T-cell (primary cell): Measurements from ENCODE around the gene LRRC71. TPM values are rescaled to one million over a fixed set of nuclear protein-coding genes. Genes with fewer than 3 reads are reported as not detected.

Source experiments
- ATAC-seq, 4 experiments: fragments of 200-7000 bp in 3 of 4; fragments of 150-1000 bp in 1 of 4; cut with Tn5 transposase; replicated peaks in 1 of 4; 1 replicate in 3 of 4; 2 replicates in 1 of 4; pipeline ENCODE4 v1.10.0; 2021; ENCODE audit warnings: moderate library complexity in 3 of 4, mild to moderate bottlenecking in 2 of 4, moderate number of reproducible peaks in 1 of 4
- CTCF ChIA-PET, 2 donors: fragments of 300-600 bp; sonication (Branson Sonifier 250); formaldehyde crosslinking; loops; one replicate each; lab custom pipeline; 2022; ENCODE audit warnings: antibody characterized with exemption in 2 of 2; lab: Charles Lee
- POLR2A ChIA-PET, 2 donors: fragments of 300-600 bp; sonication (Branson Sonifier 250); formaldehyde crosslinking; loops; one replicate each; lab custom pipeline; 2022; ENCODE audit warnings: antibody characterized with exemption in 2 of 2; lab: Charles Lee
- DNase-seq, 35 experiments: peaks; one replicate each; pipeline versions ENCODE4 v3.0.0 to v3.0.0-alpha.2; 2013 to 2023
- H3K27ac ChIP-seq: one replicate; pipeline ENCODE4 v1.5.1; 2013; ENCODE audit warnings: low read length
- H3K27me3 ChIP-seq, 2 experiments: replicated peaks in 1 of 2; 1 replicate in 1 of 2; 2 replicates in 1 of 2; pipeline versions ENCODE4 v1.6.1 to v1.7.0; 2013; ENCODE audit warnings: low read length in 1 of 2, mixed read lengths in 1 of 2; ENCODE audit not compliant: control insufficient read depth in 2 of 2, insufficient read depth in 2 of 2; ENCODE audit errors: extremely low read depth in 1 of 2
- H3K36me3 ChIP-seq, 2 donors: 1 replicate in 1 of 2; 2 replicates in 1 of 2; pipeline versions ENCODE4 v1.6.1 to v1.7.0; 2013; ENCODE audit warnings: low read length in 1 of 2; ENCODE audit not compliant: control insufficient read depth in 2 of 2, insufficient read depth in 1 of 2; ENCODE audit errors: extremely low read depth in 1 of 2
- H3K4me1 ChIP-seq, 2 experiments: 1 replicate in 1 of 2; 2 replicates in 1 of 2; pipeline versions ENCODE4 v1.6.1 to v1.7.0; 2013; ENCODE audit warnings: low read length in 2 of 2, mixed read lengths in 1 of 2; ENCODE audit not compliant: insufficient read depth in 2 of 2, control insufficient read depth in 1 of 2; ENCODE audit errors: extremely low read depth in 1 of 2
- H3K4me3 ChIP-seq, 2 donors: 1 replicate in 1 of 2; 2 replicates in 1 of 2; pipeline versions ENCODE4 v1.5.1 to v1.7.0; 2013; ENCODE audit warnings: mild to moderate bottlenecking in 2 of 2, low read length in 1 of 2, moderate library complexity in 1 of 2; ENCODE audit not compliant: control insufficient read depth in 1 of 2; ENCODE audit errors: extremely low read depth in 1 of 2
- H3K9me3 ChIP-seq: 2 replicates; pipeline ENCODE4 v1.7.0; 2013
- H3K27ac Mint-ChIP-seq, 2 donors: one replicate each; pipeline ENCODE4 v1.8.0; 2020 to 2021; ENCODE audit warnings: mild to moderate bottlenecking in 2 of 2, mixed read lengths in 2 of 2
- H3K27me3 Mint-ChIP-seq, 2 donors: one replicate each; pipeline ENCODE4 v1.8.0; 2021 to 2022; ENCODE audit warnings: mixed read lengths in 2 of 2
- H3K36me3 Mint-ChIP-seq: one replicate; pipeline ENCODE4 v1.8.0; 2021; ENCODE audit warnings: mixed read lengths
- H3K4me1 Mint-ChIP-seq, 3 donors: one replicate each; pipeline ENCODE4 v1.8.0; 2020 to 2022; ENCODE audit warnings: mixed read lengths in 3 of 3, mild to moderate bottlenecking in 1 of 3
- H3K4me3 Mint-ChIP-seq, 3 donors: one replicate each; pipeline ENCODE4 v1.8.0; 2020 to 2022; ENCODE audit warnings: mild to moderate bottlenecking in 3 of 3, mixed read lengths in 3 of 3, moderate library complexity in 3 of 3
- H3K9me3 Mint-ChIP-seq, 3 donors: one replicate each; pipeline ENCODE4 v1.8.0; 2020 to 2022; ENCODE audit warnings: mixed read lengths in 3 of 3
- WGBS: methylation state at CpG from one replicate; pipeline ENCODE4 v1.1.5; 2013; ENCODE audit warnings: missing lambda C conversion rate; ENCODE audit not compliant: insufficient coverage; 5-methylcytosine and 5-hydroxymethylcytosine counted together
- total RNA-seq, 35 experiments: library from RNA in 6 of 35; stranded (reverse) in 6 of 35; fragments of 120-200 nt in 1 of 35; gene quantifications; one replicate each; pipeline versions ENCODE4 v1.2.1 to v1.2.4 and lab custom pipeline; 2013 to 2026

The LRRC71 gene
- total RNA-seq, 5 donors from 2014 or later (not counting 1 experiment from before 2014, with no cell fraction given): not detected

DNA sequence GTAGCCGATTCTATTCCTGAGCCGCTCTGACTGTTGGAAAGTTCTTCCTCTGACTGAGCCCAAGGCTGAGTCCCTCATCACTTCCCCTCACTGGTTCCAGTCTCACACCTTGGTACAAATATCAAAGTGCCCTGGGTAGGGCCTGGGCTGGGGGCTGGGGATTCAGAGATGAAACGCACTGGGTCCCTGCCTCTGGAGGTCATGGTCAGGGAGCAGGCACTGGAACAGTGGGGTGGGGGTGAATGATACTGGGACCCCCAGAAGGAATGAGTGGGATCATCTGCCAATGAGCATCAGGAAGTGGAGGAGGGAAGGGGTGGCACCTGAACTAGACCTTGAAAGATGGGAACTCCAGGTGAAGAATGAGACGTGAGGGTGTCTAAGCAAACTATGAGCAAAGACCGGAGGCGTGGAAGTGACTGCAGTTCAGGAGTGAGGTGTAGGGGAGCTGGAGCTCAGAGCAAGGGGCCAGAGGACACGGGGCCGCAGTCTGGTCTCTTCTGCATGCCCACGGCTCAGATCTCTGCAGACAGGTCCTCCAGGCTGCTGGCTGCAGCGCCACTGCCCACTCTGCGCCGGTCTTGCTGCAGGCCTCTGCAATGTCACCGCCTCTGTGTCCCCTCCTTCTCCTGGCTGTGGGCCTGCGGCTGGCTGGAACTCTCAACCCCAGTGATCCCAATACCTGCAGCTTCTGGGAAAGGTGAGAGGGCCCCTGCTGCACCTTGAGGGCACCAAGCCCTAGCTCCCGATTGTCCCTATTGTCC, 16.9 kb upstream of the LRRC71 start:
- Histone ChIP-seq H3K27ac (no peak overlapping the region), H3K27me3 (peaks cover 0 to 61% of the 10 kb centered on the region in 2 experiments), H3K4me1 (no peaks in the 10 kb centered on the region), H3K9me3 (no peaks in the 10 kb centered on the region), H3K36me3 (no peaks in the 10 kb centered on the region), H3K4me3 (no peak overlapping the region)
- ChIA-PET POLR2A (no interaction called here), CTCF (interaction anchor here in 1 of 2 donors (0.6 kb wide), 1 partner anchor 57 kb away, joined by 3 read pairs; no protein-coding TSS in a partner anchor)
- no peaks in the 10 kb centered on the region for H3K36me3 Mint-ChIP-seq
- peaks cover 1 to 3% (median 2%) of the 10 kb centered on the region in 3 donors for H3K4me1 Mint-ChIP-seq
- WGBS: 83% methylated on average over 11 of the region's 15 CpGs
- no peak overlapping the region for H3K27ac Mint-ChIP-seq
- no peak overlapping the region for H3K4me3 Mint-ChIP-seq
- H3K9me3 Mint-ChIP-seq: no peaks in the 10 kb centered on the region
- no peak for DNase-seq
- no peak for ATAC-seq
- H3K27me3 Mint-ChIP-seq: peaks cover 11 to 29% of the 10 kb centered on the region in 2 donors

DNA sequence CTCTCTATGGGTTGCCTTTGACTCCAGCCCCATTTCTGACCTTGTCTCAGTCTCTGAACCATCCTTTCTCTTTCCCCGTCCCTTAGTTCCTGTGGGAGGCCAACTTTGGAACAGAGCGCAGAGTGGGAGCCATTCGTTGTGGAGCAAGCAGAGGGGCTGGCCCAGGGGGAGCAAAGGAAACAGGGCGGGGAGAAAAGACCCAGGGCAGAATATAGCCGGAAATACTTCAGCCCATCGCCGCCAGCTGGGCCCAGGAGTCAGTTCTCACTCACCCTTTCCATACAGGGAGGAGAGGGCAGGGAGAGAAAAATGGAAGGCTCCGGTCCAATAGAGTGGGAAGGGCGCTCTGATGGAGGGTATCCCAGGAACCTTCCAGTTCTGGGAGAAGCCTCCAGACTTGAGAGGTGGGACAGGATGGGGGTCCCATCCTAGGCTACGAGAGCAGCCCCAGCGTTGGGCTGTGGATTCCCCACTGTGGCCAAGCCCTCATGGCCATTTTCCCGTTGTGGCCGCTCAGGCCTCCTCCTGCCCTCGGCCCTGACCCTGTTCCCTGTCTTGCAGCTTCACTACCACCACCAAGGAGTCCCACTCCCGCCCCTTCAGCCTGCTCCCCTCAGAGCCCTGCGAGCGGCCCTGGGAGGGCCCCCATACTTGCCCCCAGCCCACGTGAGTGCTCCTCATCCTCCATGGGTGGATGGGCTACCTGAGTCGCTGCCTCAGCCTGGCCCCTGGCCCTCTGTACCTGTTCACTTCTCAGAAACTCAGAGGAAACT, 16.1 kb upstream of the LRRC71 start:
- Histone ChIP-seq H3K9me3 (no peaks in the 10 kb centered on the region), H3K27ac (no peak overlapping the region), H3K4me3 (no peak overlapping the region), H3K27me3 (peaks cover 0 to 55% of the 10 kb centered on the region in 2 experiments), H3K4me1 (no peaks in the 10 kb centered on the region), H3K36me3 (no peaks in the 10 kb centered on the region)
- POLR2A ChIA-PET: no interaction called here
- WGBS: 81% methylated on average over 7 of the region's 19 CpGs
- Mint-ChIP-seq H3K27me3 (peaks cover 4 to 23% of the 10 kb centered on the region in 2 donors), H3K4me1 (no peaks in the 10 kb centered on the region), H3K36me3 (no peaks in the 10 kb centered on the region), H3K9me3 (no peaks in the 10 kb centered on the region), H3K4me3 (no peak overlapping the region), H3K27ac (no peak overlapping the region)
- ATAC-seq (no peak), DNase-seq (no peak)
- CTCF ChIA-PET: no interaction called here

- H3K36me3 Mint-ChIP-seq: no peaks in the 10 kb centered on the region
- DNase-seq (no peak), ATAC-seq (no peak)
- H3K4me1 ChIP-seq: peaks cover 0 to under 1% of the 10 kb centered on the region in 2 experiments
- no peaks in the 10 kb centered on the region for H3K9me3 Mint-ChIP-seq
- H3K27me3 ChIP-seq: peaks cover 0 to 55% of the 10 kb centered on the region in 2 experiments
- 81% methylated on average over 13 of the region's 16 CpGs for WGBS
- H3K4me3 ChIP-seq: no peak overlapping the region
- H3K9me3 ChIP-seq: no peaks in the 10 kb centered on the region
- ChIA-PET POLR2A (no interaction called here), CTCF (no interaction called here)
- H3K27ac Mint-ChIP-seq: no peak overlapping the region
- H3K4me1 Mint-ChIP-seq: no peaks in the 10 kb centered on the region
- peaks cover 4 to 19% of the 10 kb centered on the region in 2 donors for H3K27me3 Mint-ChIP-seq
- no peak overlapping the region for H3K27ac ChIP-seq
- H3K4me3 Mint-ChIP-seq: no peak overlapping the region
- no peaks in the 10 kb centered on the region for H3K36me3 ChIP-seq
These were observed 15.3 kb upstream of the LRRC71 start for GRCh38 chr1:156905176-156905575.

- H3K4me3 Mint-ChIP-seq: no peak overlapping the region
- peaks cover 0 to 5% of the 10 kb centered on the region in 2 experiments for H3K4me1 ChIP-seq
- ATAC-seq (no peak), DNase-seq (no peak)
- no peaks in the 10 kb centered on the region for H3K36me3 Mint-ChIP-seq
- POLR2A ChIA-PET: no interaction called here
- peaks cover 4 to 22% of the 10 kb centered on the region in 2 donors for H3K27me3 Mint-ChIP-seq
- H3K4me1 Mint-ChIP-seq: no peaks in the 10 kb centered on the region
- no peak overlapping the region for H3K27ac Mint-ChIP-seq
- H3K9me3 Mint-ChIP-seq: no peaks in the 10 kb centered on the region
- H3K27me3 ChIP-seq: peaks cover 0 to 55% of the 10 kb centered on the region in 2 experiments
- H3K27ac ChIP-seq: no peak overlapping the region
- CTCF ChIA-PET: no interaction called here
- H3K36me3 ChIP-seq: no peaks in the 10 kb centered on the region
- WGBS: 51% methylated on average over 4 of the region's 4 CpGs
- no peaks in the 10 kb centered on the region for H3K9me3 ChIP-seq
- no peak overlapping the region for H3K4me3 ChIP-seq
These were observed 14.8 kb upstream of the LRRC71 start for GRCh38 chr1:156905651-156906050.

- H3K9me3 Mint-ChIP-seq: no peaks in the 10 kb centered on the region
- H3K36me3 ChIP-seq: no peaks in the 10 kb centered on the region
- H3K9me3 ChIP-seq: no peaks in the 10 kb centered on the region
- no peak overlapping the region for H3K4me3 Mint-ChIP-seq
- no peaks in the 10 kb centered on the region for H3K36me3 Mint-ChIP-seq
- ATAC-seq (no peak), DNase-seq (no peak)
- H3K4me1 ChIP-seq: peaks cover 0 to 6% of the 10 kb centered on the region in 2 experiments
- ChIA-PET POLR2A (no interaction called here), CTCF (no interaction called here)
- peaks cover 4 to 21% of the 10 kb centered on the region in 2 donors for H3K27me3 Mint-ChIP-seq
- peaks cover 0 to 51% of the 10 kb centered on the region in 2 experiments for H3K27me3 ChIP-seq
- H3K27ac Mint-ChIP-seq: no peak overlapping the region
- no peak overlapping the region for H3K4me3 ChIP-seq
- no peaks in the 10 kb centered on the region for H3K4me1 Mint-ChIP-seq
- WGBS: 97% methylated on average over 3 of the region's 16 CpGs
- H3K27ac ChIP-seq: no peak overlapping the region
These were observed 14.1 kb upstream of the LRRC71 start for GRCh38 chr1:156906206-156906906.

- H3K36me3 Mint-ChIP-seq: no peaks in the 10 kb centered on the region
- 90% methylated on average over 23 of the region's 29 CpGs for WGBS
These were observed 11.9 kb upstream of the LRRC71 start for GRCh38 chr1:156908541-156908940.

More at GRCh38 chr1:156908541-156908940, 11.9 kb upstream of the LRRC71 start:
- Mint-ChIP-seq H3K27me3 (peaks cover 7 to 22% of the 10 kb centered on the region in 2 donors), H3K27ac (no peak overlapping the region), H3K4me1 (no peaks in the 10 kb centered on the region), H3K9me3 (no peaks in the 10 kb centered on the region), H3K4me3 (no peak overlapping the region)
- Histone ChIP-seq H3K4me1 (peaks cover 0 to 6% of the 10 kb centered on the region in 2 experiments), H3K27me3 (peaks cover 0 to 58% of the 10 kb centered on the region in 2 experiments), H3K9me3 (no peaks in the 10 kb centered on the region), H3K27ac (no peak overlapping the region), H3K36me3 (no peaks in the 10 kb centered on the region), H3K4me3 (no peak overlapping the region)
- CTCF ChIA-PET: no interaction called here
- DNase-seq (no peak), ATAC-seq (no peak)
- POLR2A ChIA-PET: no interaction called here
